GM23338 (cell line): Measurements from ENCODE around the gene SLC35F2.
"Not testable (repeated sequence)": the region's sequence is repeated elsewhere in the genome, so short reads cannot be mapped to it uniquely, and the experiment has no call there.

Experiments
- CREB1 ChIP-seq: fragments of 250-450 bp; sonication (Bioruptor Pico); IDR thresholded peaks from 2 replicates; pipeline ENCODE4 v1.5.0; 2020; ENCODE audit warnings: low read depth, mild to moderate bottlenecking, moderate library complexity
- EZH2 ChIP-seq: fragments of 200-600 bp; sonication (generic); IDR thresholded peaks from one replicate; pipeline ENCODE4 v1.8.0; 2017; ENCODE audit warnings: antibody characterized with exemption, mild to moderate bottlenecking, low read depth; ENCODE audit not compliant: unreplicated experiment
- EZH2phosphoT487 ChIP-seq: fragments of 200-600 bp; sonication (generic); IDR thresholded peaks from one replicate; pipeline ENCODE4 v1.8.1; 2018; ENCODE audit warnings: antibody characterized with exemption; ENCODE audit not compliant: unreplicated experiment
- JUNB ChIP-seq: IDR thresholded peaks from one replicate; pipeline ENCODE4 v1.6.1; 2016; ENCODE audit warnings: antibody characterized with exemption; ENCODE audit not compliant: unreplicated experiment
- NANOG ChIP-seq: IDR thresholded peaks from 2 replicates; pipeline ENCODE4 v1.6.1; 2016; ENCODE audit warnings: antibody characterized with exemption, borderline replicate concordance
- POLR2AphosphoS5 ChIP-seq: IDR thresholded peaks from 2 replicates; pipeline ENCODE4 v1.6.1; 2016; ENCODE audit warnings: antibody characterized with exemption, low read depth
- STAT1 ChIP-seq: IDR thresholded peaks from one replicate; pipeline ENCODE4 v1.6.1; 2016; ENCODE audit warnings: antibody characterized with exemption; ENCODE audit not compliant: unreplicated experiment
- ZNF114 ChIP-seq: fragments of 250-450 bp; sonication (Bioruptor Pico); IDR thresholded peaks from 2 replicates; pipeline ENCODE4 v1.5.0; 2020; ENCODE audit warnings: mild to moderate bottlenecking, moderate library complexity
- ZNF331 ChIP-seq: fragments of 250-450 bp; sonication (Bioruptor Pico); IDR thresholded peaks from 2 replicates; pipeline ENCODE4 v1.5.0; 2020; ENCODE audit warnings: low read depth, mild to moderate bottlenecking, moderate library complexity
- TF ChIP-seq, protein P1 (sequence below), 2 experiments: fragments of 200-600 bp in 1 of 2; sonication (generic) in 1 of 2; conservative IDR thresholded peaks; 2 replicates each; pipeline versions ENCODE4 v1.5.1 to v1.6.1; 2016 to 2017; ENCODE audit warnings: antibody characterized with exemption in 2 of 2, low read depth in 2 of 2, mild to moderate bottlenecking in 2 of 2, moderate library complexity in 1 of 2
- TF ChIP-seq, protein P2 (sequence below): IDR thresholded peaks from one replicate; pipeline ENCODE4 v1.6.1; 2018; ENCODE audit warnings: antibody characterized with exemption; ENCODE audit not compliant: unreplicated experiment
- TF ChIP-seq, protein P3 (sequence below): IDR thresholded peaks from 2 replicates; pipeline ENCODE4 v1.6.1; 2016; ENCODE audit warnings: antibody characterized with exemption

DNA sequence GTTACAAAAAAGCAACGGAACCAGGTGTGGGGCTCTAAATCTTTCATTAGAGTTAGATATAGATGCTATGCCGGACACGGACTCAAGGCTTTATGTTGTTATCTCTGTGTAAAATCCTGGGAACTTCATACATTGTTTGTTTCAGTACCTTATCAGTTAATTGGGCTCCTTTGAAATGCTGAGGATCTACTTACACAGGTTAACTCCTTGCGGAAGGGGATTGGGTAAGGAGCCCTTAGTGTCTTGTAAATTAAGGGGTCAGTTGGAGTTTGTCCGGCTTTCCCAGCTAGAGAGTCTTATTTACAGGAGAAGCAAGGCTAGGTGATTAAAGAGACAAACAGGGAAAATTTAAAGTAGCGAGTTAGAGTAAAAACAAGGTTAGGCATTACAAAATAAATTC lies 24.7 kb downstream of the SLC35F2 start:
- TF ChIP-seq, protein P1, sequence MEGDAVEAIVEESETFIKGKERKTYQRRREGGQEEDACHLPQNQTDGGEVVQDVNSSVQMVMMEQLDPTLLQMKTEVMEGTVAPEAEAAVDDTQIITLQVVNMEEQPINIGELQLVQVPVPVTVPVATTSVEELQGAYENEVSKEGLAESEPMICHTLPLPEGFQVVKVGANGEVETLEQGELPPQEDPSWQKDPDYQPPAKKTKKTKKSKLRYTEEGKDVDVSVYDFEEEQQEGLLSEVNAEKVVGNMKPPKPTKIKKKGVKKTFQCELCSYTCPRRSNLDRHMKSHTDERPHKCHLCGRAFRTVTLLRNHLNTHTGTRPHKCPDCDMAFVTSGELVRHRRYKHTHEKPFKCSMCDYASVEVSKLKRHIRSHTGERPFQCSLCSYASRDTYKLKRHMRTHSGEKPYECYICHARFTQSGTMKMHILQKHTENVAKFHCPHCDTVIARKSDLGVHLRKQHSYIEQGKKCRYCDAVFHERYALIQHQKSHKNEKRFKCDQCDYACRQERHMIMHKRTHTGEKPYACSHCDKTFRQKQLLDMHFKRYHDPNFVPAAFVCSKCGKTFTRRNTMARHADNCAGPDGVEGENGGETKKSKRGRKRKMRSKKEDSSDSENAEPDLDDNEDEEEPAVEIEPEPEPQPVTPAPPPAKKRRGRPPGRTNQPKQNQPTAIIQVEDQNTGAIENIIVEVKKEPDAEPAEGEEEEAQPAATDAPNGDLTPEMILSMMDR (conservative IDR thresholded peaks at IDR 0.05; ENCODE audit: low read depth in 2 of 2): not testable (repeated sequence)
- not testable (repeated sequence) for TF ChIP-seq POLR2AphosphoS5; EZH2; EZH2phosphoT487; JUNB; STAT1; CREB1 (CRISPR knock-in tag); ZNF331 (CRISPR knock-in tag); ZNF114 (CRISPR knock-in tag)
- TF ChIP-seq, protein P2, sequence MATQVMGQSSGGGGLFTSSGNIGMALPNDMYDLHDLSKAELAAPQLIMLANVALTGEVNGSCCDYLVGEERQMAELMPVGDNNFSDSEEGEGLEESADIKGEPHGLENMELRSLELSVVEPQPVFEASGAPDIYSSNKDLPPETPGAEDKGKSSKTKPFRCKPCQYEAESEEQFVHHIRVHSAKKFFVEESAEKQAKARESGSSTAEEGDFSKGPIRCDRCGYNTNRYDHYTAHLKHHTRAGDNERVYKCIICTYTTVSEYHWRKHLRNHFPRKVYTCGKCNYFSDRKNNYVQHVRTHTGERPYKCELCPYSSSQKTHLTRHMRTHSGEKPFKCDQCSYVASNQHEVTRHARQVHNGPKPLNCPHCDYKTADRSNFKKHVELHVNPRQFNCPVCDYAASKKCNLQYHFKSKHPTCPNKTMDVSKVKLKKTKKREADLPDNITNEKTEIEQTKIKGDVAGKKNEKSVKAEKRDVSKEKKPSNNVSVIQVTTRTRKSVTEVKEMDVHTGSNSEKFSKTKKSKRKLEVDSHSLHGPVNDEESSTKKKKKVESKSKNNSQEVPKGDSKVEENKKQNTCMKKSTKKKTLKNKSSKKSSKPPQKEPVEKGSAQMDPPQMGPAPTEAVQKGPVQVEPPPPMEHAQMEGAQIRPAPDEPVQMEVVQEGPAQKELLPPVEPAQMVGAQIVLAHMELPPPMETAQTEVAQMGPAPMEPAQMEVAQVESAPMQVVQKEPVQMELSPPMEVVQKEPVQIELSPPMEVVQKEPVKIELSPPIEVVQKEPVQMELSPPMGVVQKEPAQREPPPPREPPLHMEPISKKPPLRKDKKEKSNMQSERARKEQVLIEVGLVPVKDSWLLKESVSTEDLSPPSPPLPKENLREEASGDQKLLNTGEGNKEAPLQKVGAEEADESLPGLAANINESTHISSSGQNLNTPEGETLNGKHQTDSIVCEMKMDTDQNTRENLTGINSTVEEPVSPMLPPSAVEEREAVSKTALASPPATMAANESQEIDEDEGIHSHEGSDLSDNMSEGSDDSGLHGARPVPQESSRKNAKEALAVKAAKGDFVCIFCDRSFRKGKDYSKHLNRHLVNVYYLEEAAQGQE: not testable (repeated sequence)
- peak; percentile 61; the same call in 1 of the 2 replicates for TF ChIP-seq NANOG
- TF ChIP-seq, protein P3, sequence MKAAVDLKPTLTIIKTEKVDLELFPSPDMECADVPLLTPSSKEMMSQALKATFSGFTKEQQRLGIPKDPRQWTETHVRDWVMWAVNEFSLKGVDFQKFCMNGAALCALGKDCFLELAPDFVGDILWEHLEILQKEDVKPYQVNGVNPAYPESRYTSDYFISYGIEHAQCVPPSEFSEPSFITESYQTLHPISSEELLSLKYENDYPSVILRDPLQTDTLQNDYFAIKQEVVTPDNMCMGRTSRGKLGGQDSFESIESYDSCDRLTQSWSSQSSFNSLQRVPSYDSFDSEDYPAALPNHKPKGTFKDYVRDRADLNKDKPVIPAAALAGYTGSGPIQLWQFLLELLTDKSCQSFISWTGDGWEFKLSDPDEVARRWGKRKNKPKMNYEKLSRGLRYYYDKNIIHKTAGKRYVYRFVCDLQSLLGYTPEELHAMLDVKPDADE: not testable (repeated sequence)
